ENCODE results near the gene EMC7. TPM values are rescaled to one million over a fixed set of nuclear protein-coding genes. Genes with fewer than 3 reads are reported as not detected.

Gene EMC7
- total and polyA plus RNA-seq, 2 of the 4 experiments (the other 2 are of a cell fraction): 46.6 to 76.4 TPM

GRCh38 chr15:34054081-34054707, 47.5 kb downstream of the EMC7 start:
- Histone ChIP-seq H2BK5ac (ENCODE audit: low read depth, low read length, poor library complexity, severe bottlenecking) (no peak overlapping the region), H3K56ac (ENCODE audit: extremely low read depth, insufficient read depth, low read length) (no peak overlapping the region), H4K20me1 (ENCODE audit: insufficient read depth, low read length) (no peaks in the 10 kb centered on the region), H2AK9ac (replicated peaks; ENCODE audit: low read depth, low read length, poor library complexity) (no peak overlapping the region), H4K91ac (ENCODE audit: insufficient read depth, low read depth, low read length) (no peak overlapping the region), H4K5ac (ENCODE audit: low read depth, low read length) (no peak overlapping the region), H3K18ac (ENCODE audit: low read depth, low read length) (no peak overlapping the region), H2AFZ (replicated peaks; ENCODE audit: low read length, poor library complexity) (no peak overlapping the region), H3K9me1 (ENCODE audit: insufficient read depth, low read length) (peaks cover 6% of the 10 kb centered on the region; the same call in 1 of the 2 replicates), H2AK5ac (ENCODE audit: low read depth, low read length) (peak overlapping the region; percentile 76; the same call in 1 of the 2 replicates), H3K27ac (ENCODE audit: insufficient read depth, low read length) (no peak overlapping the region), H3K4me2 (ENCODE audit: low read depth, low read length) (no peak overlapping the region), H3K36me3 (ENCODE audit: control insufficient read depth, insufficient read depth, low read length) (no peaks in the 10 kb centered on the region), H3K79me1 (ENCODE audit: low read depth in 1 of 2, low read length in 2 of 2) (no peaks in the 10 kb centered on the region), H2BK20ac (ENCODE audit: low read depth, low read length) (peak overlapping the region; percentile 47; the same call in 1 of the 2 replicates), H3K4me1 (ENCODE audit: control insufficient read depth, insufficient read depth, low read length) (peaks cover 7% of the 10 kb centered on the region), H4K8ac (ENCODE audit: low read depth in 2 of 2, low read length in 2 of 2) (no peak overlapping the region), H3K9ac (ENCODE audit: low read depth, low read length) (no peak overlapping the region), H3K27me3 (ENCODE audit: control insufficient read depth, insufficient read depth, low read length) (no peaks in the 10 kb centered on the region), H3K14ac (replicated peaks; ENCODE audit: low read depth, low read length) (no peak overlapping the region), H2BK15ac (ENCODE audit: low read depth, low read length) (no peak overlapping the region), H3K9me3 (ENCODE audit: control insufficient read depth, insufficient read depth, low read length) (peaks cover 4% of the 10 kb centered on the region; the same call in 1 of the 2 replicates), H3K4ac (ENCODE audit: low read depth, low read length) (no peak overlapping the region), H3K4me3 (ENCODE audit: insufficient read depth, low read depth, low read length) (no peak overlapping the region), H3K23ac (ENCODE audit: low read depth, low read length) (no peak overlapping the region), H2BK120ac (ENCODE audit: low read depth, low read length) (peak overlapping the region; percentile 3; the same call in 1 of the 2 replicates)
- dilution Hi-C loops (cut with HindIII; ENCODE audit: low sequenced_read_pairs, unreplicated experiment) (no loop called here), in situ Hi-C loops (cut with MboI; ENCODE audit: low sequenced_read_pairs) (no loop called here), intact Hi-C loops (cut with micrococcal nuclease) (no loop called here)
- 100% methylated on average over 2 of the region's 3 CpGs; no CpG with 5 or more reads in 1 of the 2 experiments for WGBS, 2 experiments (ENCODE audit: extremely low coverage in 2 of 2, insufficient read length in 1 of 2)
- POLR2A ChIA-PET (ENCODE audit: unreplicated experiment): no interaction called here
- no peak for TF ChIP-seq SMC3 (IDR thresholded peaks at IDR 0.05; ENCODE audit: low read depth, low read length)
- TF ChIP-seq NFE2L2 (IDR thresholded peaks at IDR 0.05; ENCODE audit: low read depth, low read length): no peak
- TF ChIP-seq, protein P1, sequence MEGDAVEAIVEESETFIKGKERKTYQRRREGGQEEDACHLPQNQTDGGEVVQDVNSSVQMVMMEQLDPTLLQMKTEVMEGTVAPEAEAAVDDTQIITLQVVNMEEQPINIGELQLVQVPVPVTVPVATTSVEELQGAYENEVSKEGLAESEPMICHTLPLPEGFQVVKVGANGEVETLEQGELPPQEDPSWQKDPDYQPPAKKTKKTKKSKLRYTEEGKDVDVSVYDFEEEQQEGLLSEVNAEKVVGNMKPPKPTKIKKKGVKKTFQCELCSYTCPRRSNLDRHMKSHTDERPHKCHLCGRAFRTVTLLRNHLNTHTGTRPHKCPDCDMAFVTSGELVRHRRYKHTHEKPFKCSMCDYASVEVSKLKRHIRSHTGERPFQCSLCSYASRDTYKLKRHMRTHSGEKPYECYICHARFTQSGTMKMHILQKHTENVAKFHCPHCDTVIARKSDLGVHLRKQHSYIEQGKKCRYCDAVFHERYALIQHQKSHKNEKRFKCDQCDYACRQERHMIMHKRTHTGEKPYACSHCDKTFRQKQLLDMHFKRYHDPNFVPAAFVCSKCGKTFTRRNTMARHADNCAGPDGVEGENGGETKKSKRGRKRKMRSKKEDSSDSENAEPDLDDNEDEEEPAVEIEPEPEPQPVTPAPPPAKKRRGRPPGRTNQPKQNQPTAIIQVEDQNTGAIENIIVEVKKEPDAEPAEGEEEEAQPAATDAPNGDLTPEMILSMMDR (conservative IDR thresholded peaks at IDR 0.05; ENCODE audit: low read depth, low read length): no peak
- TF ChIP-seq, protein P2, sequence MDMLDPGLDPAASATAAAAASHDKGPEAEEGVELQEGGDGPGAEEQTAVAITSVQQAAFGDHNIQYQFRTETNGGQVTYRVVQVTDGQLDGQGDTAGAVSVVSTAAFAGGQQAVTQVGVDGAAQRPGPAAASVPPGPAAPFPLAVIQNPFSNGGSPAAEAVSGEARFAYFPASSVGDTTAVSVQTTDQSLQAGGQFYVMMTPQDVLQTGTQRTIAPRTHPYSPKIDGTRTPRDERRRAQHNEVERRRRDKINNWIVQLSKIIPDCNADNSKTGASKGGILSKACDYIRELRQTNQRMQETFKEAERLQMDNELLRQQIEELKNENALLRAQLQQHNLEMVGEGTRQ (IDR thresholded peaks at IDR 0.05; ENCODE audit: low read depth, low read length): no peak
- no peak for TF ChIP-seq RAD21 (IDR thresholded peaks at IDR 0.05; ENCODE audit: low read length)
- TF ChIP-seq MAZ (IDR thresholded peaks at IDR 0.05; ENCODE audit: borderline replicate concordance, low read depth, low read length): no peak
- TF ChIP-seq RFX5 (IDR thresholded peaks at IDR 0.05; ENCODE audit: low read depth, low read length): no peak
- TF ChIP-seq CEBPB (IDR thresholded peaks at IDR 0.05; ENCODE audit: low read depth, low read length): no peak
- no peak for TF ChIP-seq MXI1 (IDR thresholded peaks at IDR 0.05; ENCODE audit: borderline replicate concordance, low read depth, low read length)
- no peak for TF ChIP-seq BHLHE40 (IDR thresholded peaks at IDR 0.05; ENCODE audit: low read depth, low read length)
- no peak for TF ChIP-seq MAFK (IDR thresholded peaks at IDR 0.05; ENCODE audit: low read depth, low read length)
- TF ChIP-seq, protein P3, sequence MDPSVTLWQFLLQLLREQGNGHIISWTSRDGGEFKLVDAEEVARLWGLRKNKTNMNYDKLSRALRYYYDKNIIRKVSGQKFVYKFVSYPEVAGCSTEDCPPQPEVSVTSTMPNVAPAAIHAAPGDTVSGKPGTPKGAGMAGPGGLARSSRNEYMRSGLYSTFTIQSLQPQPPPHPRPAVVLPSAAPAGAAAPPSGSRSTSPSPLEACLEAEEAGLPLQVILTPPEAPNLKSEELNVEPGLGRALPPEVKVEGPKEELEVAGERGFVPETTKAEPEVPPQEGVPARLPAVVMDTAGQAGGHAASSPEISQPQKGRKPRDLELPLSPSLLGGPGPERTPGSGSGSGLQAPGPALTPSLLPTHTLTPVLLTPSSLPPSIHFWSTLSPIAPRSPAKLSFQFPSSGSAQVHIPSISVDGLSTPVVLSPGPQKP (IDR thresholded peaks at IDR 0.05; ENCODE audit: borderline replicate concordance, low read depth, low read length): no peak
- TF ChIP-seq POLR2A (IDR thresholded peaks at IDR 0.05; ENCODE audit: low read depth, low read length): no peak
- no peak for TF ChIP-seq CHD1 (IDR thresholded peaks at IDR 0.05; ENCODE audit: low read depth, low read length)
- TF ChIP-seq FOS (IDR thresholded peaks at IDR 0.05; ENCODE audit: low read depth, low read length): no peak
- TF ChIP-seq RCOR1 (IDR thresholded peaks at IDR 0.05; ENCODE audit: insufficient replicate concordance, low read length): no peak
- CTCF ChIA-PET: no interaction called here
- no TSS peak for BruUV-seq (replicated peaks)
- ATAC-seq (ENCODE audit: low read depth) (no peak), DNase-seq (no peak)
